BLaER1 (cell line): ENCODE measurements around the gene COLQ.

ENCODE experiments used
- H3K27ac ChIP-seq: shearing (Covaris generic); formaldehyde crosslinking; 2 replicates; pipeline ENCODE4 v1.8.1; 2022
- H3K27me3 ChIP-seq: shearing (Covaris generic); formaldehyde crosslinking; 2 replicates; pipeline ENCODE4 v1.8.1; 2022
- H3K36me3 ChIP-seq: shearing (Covaris generic); formaldehyde crosslinking; 2 replicates; pipeline ENCODE4 v1.8.1; 2022
- H3K4me1 ChIP-seq: shearing (Covaris generic); formaldehyde crosslinking; 2 replicates; pipeline ENCODE4 v1.8.1; 2022
- H3K4me2 ChIP-seq: shearing (Covaris generic); formaldehyde crosslinking; 2 replicates; pipeline ENCODE4 v1.8.1; 2022
- H3K4me3 ChIP-seq: shearing (Covaris generic); formaldehyde crosslinking; 2 replicates; pipeline ENCODE4 v1.8.1; 2022
- H3K9ac ChIP-seq: shearing (Covaris generic); formaldehyde crosslinking; 2 replicates; pipeline ENCODE4 v1.8.1; 2022
- H3K9me3 ChIP-seq: shearing (Covaris generic); formaldehyde crosslinking; 2 replicates; pipeline ENCODE4 v1.8.1; 2022
- H4K20me1 ChIP-seq: shearing (Covaris generic); formaldehyde crosslinking; 2 replicates; pipeline ENCODE4 v1.8.1; 2022
- Cebpa-rat ChIP-seq: shearing (Covaris generic); IDR thresholded peaks from 2 replicates; pipeline ENCODE4 v1.8.1; 2022

Gene COLQ

GRCh38 chr3:15478640-15478979 lies 42.9 kb downstream of the COLQ start:
- no peak overlapping the region for H3K27ac ChIP-seq
- no peaks in the 10 kb centered on the region for H3K36me3 ChIP-seq
- no peaks in the 10 kb centered on the region for H3K27me3 ChIP-seq
- no peaks in the 10 kb centered on the region for H3K9me3 ChIP-seq
- H4K20me1 ChIP-seq, result no peaks in the 10 kb centered on the region
- no peak overlapping the region for H3K4me3 ChIP-seq
- TF ChIP-seq Cebpa-rat, result no peak
- H3K4me2 ChIP-seq, result no peak overlapping the region
- peaks cover 22% of the 10 kb centered on the region for H3K4me1 ChIP-seq
- no peak overlapping the region for H3K9ac ChIP-seq

GRCh38 chr3:15477951-15478639 lies 43.4 kb downstream of the COLQ start:
- H3K27ac ChIP-seq, result no peak overlapping the region

GRCh38 chr3:15476378-15476777 lies 45.1 kb downstream of the COLQ start:
- TF ChIP-seq Cebpa-rat, result no peak
- H3K4me3 ChIP-seq, result no peak overlapping the region
- H3K27ac ChIP-seq, result no peak overlapping the region
- H3K4me2 ChIP-seq, result no peak overlapping the region
- H3K9me3 ChIP-seq, result no peaks in the 10 kb centered on the region
- no peaks in the 10 kb centered on the region for H4K20me1 ChIP-seq
- no peaks in the 10 kb centered on the region for H3K36me3 ChIP-seq
- H3K27me3 ChIP-seq, result no peaks in the 10 kb centered on the region
- H3K9ac ChIP-seq, result no peak overlapping the region
- peaks cover 26% of the 10 kb centered on the region for H3K4me1 ChIP-seq

More at GRCh38 chr3:15477951-15478639, 43.4 kb downstream of the COLQ start:
- H3K36me3 ChIP-seq, result no peaks in the 10 kb centered on the region
- no peak overlapping the region for H3K4me3 ChIP-seq
- H3K27me3 ChIP-seq, result no peaks in the 10 kb centered on the region
- H3K9ac ChIP-seq, result no peak overlapping the region
- no peak overlapping the region for H3K4me2 ChIP-seq
- H3K4me1 ChIP-seq, result peaks cover 26% of the 10 kb centered on the region
- H4K20me1 ChIP-seq, result no peaks in the 10 kb centered on the region
- H3K9me3 ChIP-seq, result no peaks in the 10 kb centered on the region
- TF ChIP-seq Cebpa-rat, result no peak

- TF ChIP-seq Cebpa-rat, result no peak
- no peaks in the 10 kb centered on the region for H3K36me3 ChIP-seq
- H3K4me2 ChIP-seq, result peak overlapping the region; percentile 49
- H4K20me1 ChIP-seq, result no peaks in the 10 kb centered on the region
- no peaks in the 10 kb centered on the region for H3K27me3 ChIP-seq
- H3K4me1 ChIP-seq, result peaks cover 26% of the 10 kb centered on the region
- H3K9ac ChIP-seq, result no peak overlapping the region
- H3K4me3 ChIP-seq, result no peak overlapping the region
- no peaks in the 10 kb centered on the region for H3K9me3 ChIP-seq
- H3K27ac ChIP-seq, result no peak overlapping the region
These were observed 46.3 kb downstream of the COLQ start for GRCh38 chr3:15475161-15475560.

GRCh38 chr3:15471861-15472260 lies 49.6 kb downstream of the COLQ start:
- TF ChIP-seq Cebpa-rat, result no peak
- H3K4me3 ChIP-seq, result no peak overlapping the region
- no peaks in the 10 kb centered on the region for H3K9me3 ChIP-seq
- no peak overlapping the region for H3K4me2 ChIP-seq
- H3K27ac ChIP-seq, result no peak overlapping the region
- H3K4me1 ChIP-seq, result peaks cover 52% of the 10 kb centered on the region
- H3K9ac ChIP-seq, result no peak overlapping the region
- no peaks in the 10 kb centered on the region for H4K20me1 ChIP-seq
- H3K36me3 ChIP-seq, result no peaks in the 10 kb centered on the region
- H3K27me3 ChIP-seq, result no peaks in the 10 kb centered on the region

GRCh38 chr3:15470849-15471248 lies 50.7 kb downstream of the COLQ start:
- no peaks in the 10 kb centered on the region for H4K20me1 ChIP-seq
- TF ChIP-seq Cebpa-rat, result no peak
- H3K4me2 ChIP-seq, result no peak overlapping the region
- H3K9me3 ChIP-seq, result no peaks in the 10 kb centered on the region
- H3K36me3 ChIP-seq, result no peaks in the 10 kb centered on the region
- H3K4me1 ChIP-seq, result peaks cover 62% of the 10 kb centered on the region
- H3K4me3 ChIP-seq, result no peak overlapping the region
- H3K9ac ChIP-seq, result no peak overlapping the region
- H3K27me3 ChIP-seq, result no peaks in the 10 kb centered on the region
- no peak overlapping the region for H3K27ac ChIP-seq

GRCh38 chr3:15470261-15470660 lies 51.2 kb downstream of the COLQ start:
- H4K20me1 ChIP-seq, result no peaks in the 10 kb centered on the region
- H3K4me3 ChIP-seq, result no peak overlapping the region
- H3K27ac ChIP-seq, result no peak overlapping the region
- H3K36me3 ChIP-seq, result no peaks in the 10 kb centered on the region
- H3K27me3 ChIP-seq, result no peaks in the 10 kb centered on the region
- H3K4me1 ChIP-seq, result peaks cover 61% of the 10 kb centered on the region
- H3K4me2 ChIP-seq, result no peak overlapping the region
- no peaks in the 10 kb centered on the region for H3K9me3 ChIP-seq
- TF ChIP-seq Cebpa-rat, result no peak
- no peak overlapping the region for H3K9ac ChIP-seq

- H3K4me1 ChIP-seq, result peaks cover 55% of the 10 kb centered on the region
- no peaks in the 10 kb centered on the region for H3K27me3 ChIP-seq
- H3K9me3 ChIP-seq, result no peaks in the 10 kb centered on the region
- no peaks in the 10 kb centered on the region for H4K20me1 ChIP-seq
- no peaks in the 10 kb centered on the region for H3K36me3 ChIP-seq
- peak overlapping the region; percentile 87 for H3K27ac ChIP-seq
- peak overlapping the region; percentile 23; the same call in 1 of the 2 replicates for H3K4me3 ChIP-seq
- peak overlapping the region; percentile 59 for H3K9ac ChIP-seq
- peak overlapping the region; percentile 83 for H3K4me2 ChIP-seq
- TF ChIP-seq Cebpa-rat, result no peak
These were observed 54.0 kb downstream of the COLQ start for GRCh38 chr3:15467227-15468181.

- Histone ChIP-seq H4K20me1 (no peaks in the 10 kb centered on the region), H3K36me3 (no peaks in the 10 kb centered on the region), H3K27me3 (no peaks in the 10 kb centered on the region), H3K4me2 (peak overlapping the region; percentile 83), H3K4me3 (no peak overlapping the region), H3K4me1 (peaks cover 70% of the 10 kb centered on the region), H3K27ac (peak overlapping the region; percentile 87), H3K9ac (no peak overlapping the region), H3K9me3 (no peaks in the 10 kb centered on the region)
- TF ChIP-seq Cebpa-rat, result no peak
These were observed 55.5 kb downstream of the COLQ start for GRCh38 chr3:15465876-15466585.

- peaks cover 68% of the 10 kb centered on the region for H3K4me1 ChIP-seq
- peaks cover 5% of the 10 kb centered on the region; the same call in 1 of the 2 replicates for H3K9me3 ChIP-seq
- TF ChIP-seq Cebpa-rat, result no peak
- no peak overlapping the region for H3K9ac ChIP-seq
- no peaks in the 10 kb centered on the region for H4K20me1 ChIP-seq
- H3K27me3 ChIP-seq, result no peaks in the 10 kb centered on the region
- no peak overlapping the region for H3K4me3 ChIP-seq
- H3K27ac ChIP-seq, result peak overlapping the region; percentile 57
- H3K4me2 ChIP-seq, result peak overlapping the region; percentile 72
- H3K36me3 ChIP-seq, result peaks cover 7% of the 10 kb centered on the region; the same call in 1 of the 2 replicates
These were observed 59.1 kb downstream of the COLQ start for GRCh38 chr3:15462451-15462850.
